ENCODE data around the gene FHAD1.
A peak's percentile ranks its signal among the peaks of the same experiment; 100 is the strongest.

FHAD1 gene

DNA sequence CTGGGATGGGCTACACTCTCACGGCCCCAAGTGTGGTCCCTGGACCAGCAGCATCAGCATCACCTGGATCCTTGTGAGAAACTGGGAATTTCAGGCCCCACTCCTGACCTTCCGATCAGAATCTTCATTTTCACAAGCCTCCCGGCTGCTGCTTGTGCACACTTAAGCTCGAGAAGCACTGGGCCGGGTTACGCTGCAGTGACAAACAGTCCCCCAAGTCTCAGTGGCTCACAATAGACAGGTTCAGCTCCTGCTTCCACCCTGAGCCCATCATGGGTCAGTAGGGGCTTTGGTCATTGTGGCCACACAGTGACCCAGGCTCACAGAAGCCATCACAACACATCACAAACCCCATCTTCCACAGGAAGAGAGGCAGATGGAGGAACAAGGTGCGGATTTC is 63.5 kb downstream of the FHAD1 start:
- no peak for DNase-seq

GRCh38 chr1:15311122-15311822 is 64.2 kb downstream of the FHAD1 start:
- DNase-seq, result no peak

DNA sequence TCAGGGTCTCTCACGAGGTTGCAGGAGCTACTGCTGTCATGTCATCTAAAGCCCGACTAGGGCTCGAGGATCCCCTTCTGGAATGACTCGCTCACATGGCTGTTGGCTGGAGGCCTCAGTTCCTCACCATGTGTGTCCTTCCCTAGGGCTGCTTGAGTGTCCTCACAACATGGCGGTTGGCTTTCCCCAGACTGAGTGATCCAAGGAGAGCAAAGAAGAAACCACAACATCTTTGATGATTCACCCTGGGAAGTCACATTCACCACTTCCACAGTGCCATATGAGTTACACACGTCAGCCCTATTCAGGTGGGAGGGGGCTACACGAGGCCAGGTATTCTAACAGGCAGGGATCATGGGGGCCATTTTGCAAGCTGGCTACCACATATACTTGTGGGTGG is 64.9 kb downstream of the FHAD1 start:
- no peak for DNase-seq

DNA sequence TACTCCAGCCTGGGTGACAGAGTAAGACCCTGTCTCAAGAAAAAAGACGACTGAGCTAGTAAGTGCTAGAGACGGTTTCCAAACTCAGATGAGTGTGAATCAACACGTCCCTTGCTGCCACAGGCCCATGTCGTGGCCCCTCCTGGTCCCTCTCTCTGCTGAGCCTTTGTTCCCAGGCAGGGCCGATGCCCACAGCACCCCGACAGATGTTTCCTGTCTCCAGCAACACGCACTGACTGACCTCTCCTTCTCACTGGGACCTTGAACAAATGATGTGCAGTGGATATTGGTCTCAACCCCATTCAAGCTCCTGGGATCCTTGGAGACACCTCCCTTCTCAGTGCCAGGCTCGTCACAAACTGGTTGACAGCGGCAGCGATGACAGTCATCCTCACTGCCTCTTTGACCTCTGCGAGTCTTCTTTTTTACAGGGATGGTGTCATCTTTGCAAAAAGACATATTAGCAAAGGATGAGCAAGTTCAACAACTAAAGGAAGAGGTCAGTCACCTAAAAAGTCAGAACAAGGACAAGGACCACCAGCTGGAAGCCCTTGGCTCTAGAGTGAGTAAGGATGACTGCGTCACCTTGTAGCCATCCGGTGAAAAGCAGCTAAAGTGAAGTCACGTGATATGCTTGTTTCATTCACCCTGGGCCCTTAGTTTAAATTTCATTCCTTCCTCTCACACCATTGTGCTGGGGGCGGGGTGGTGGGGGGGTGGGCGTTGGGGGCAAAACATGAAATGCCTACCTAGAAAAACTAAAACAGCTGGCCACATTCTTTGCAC is 65.8 kb downstream of the FHAD1 start:
- no peak for DNase-seq

DNA sequence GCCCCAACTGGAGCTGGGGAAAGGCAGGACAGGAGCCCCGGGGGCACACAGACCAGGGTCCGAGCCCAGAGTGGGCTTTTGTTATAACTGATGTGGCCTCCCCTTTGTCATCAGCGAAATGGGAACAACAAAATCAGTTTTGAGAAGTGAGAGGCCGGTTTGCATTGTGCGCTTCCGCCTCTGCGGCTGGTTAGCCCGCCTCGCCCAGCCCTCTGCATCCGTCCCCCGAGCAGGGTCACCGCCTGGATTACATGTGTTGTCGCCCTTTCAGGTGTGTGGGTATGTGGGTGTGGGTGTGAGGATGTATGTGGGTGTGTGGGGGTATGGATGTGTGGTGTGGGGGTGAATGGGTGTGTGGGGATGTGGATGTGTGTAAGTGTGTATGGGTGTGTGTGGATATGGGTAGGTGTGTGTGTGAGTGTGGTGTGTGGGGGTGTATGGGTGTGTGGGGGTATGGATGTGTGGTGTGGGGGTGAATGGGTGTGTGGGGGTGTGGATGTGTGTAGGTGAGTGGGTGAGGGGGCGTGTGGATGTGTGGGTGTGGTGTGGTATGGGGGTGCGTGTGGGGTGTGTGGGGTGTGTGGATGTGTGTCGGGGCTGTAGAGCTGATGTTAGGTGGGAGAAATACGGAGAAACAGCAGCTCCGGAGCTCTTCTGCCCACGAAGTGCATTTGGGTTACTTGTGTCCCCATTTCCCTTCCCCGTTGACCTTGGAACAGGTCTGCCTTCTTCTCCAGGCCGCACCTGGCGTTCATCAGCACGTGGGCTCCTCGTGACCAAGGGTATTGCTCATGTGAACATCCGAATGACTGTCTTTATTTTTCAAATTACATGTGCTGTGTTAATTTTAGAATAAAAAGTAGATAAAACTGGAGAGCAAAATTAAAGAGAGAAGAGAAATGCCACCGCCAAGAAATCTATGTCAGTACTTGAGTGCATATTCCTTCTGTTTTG is 67.6 kb downstream of the FHAD1 start:
- no peak for DNase-seq

GRCh38 chr1:15315815-15316214 is 68.8 kb downstream of the FHAD1 start:
- DNase-seq, result no peak

DNA sequence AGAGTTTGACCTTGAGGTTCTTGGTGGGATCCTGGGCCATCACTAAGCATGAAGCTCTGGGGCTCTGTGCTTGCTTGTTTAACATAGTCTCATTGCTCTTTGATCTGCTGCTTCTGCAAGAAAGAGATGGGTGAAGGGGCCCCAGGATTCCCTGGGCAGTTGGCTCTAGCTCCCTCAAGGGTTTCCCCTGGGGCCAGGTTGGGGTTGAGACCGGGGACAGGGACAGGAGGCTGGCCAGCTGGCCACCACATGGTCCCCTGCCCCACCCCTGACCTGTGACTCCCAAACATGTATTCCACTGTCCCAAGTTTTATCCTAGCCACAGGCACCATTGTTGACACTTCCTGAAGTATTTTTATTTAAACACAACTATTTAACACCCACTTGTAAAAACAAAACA is 69.5 kb downstream of the FHAD1 start:
- no peak for DNase-seq

- DNase-seq, result no peak
Measured at GRCh38 chr1:15320267-15320666, 73.2 kb downstream of the FHAD1 start.

DNA sequence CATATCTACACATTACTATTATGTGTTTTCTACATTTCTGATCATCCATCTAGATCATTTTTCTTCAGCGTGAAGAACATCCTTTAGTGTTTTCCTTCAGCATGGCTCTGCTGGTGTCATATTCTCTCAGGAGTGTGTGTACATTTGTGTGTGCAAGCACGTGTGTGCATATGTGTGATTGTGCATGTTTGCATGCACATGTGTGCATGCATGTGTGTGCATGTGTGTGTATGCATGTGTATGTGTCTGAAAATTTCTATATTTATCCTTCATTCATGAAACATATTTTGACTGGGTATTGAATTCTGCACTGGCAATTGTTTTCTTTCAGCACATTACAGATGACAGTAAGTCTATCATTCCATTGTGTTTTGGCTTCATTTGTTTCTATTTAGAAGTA is 74.6 kb downstream of the FHAD1 start:
- DNase-seq, result no peak

DNA sequence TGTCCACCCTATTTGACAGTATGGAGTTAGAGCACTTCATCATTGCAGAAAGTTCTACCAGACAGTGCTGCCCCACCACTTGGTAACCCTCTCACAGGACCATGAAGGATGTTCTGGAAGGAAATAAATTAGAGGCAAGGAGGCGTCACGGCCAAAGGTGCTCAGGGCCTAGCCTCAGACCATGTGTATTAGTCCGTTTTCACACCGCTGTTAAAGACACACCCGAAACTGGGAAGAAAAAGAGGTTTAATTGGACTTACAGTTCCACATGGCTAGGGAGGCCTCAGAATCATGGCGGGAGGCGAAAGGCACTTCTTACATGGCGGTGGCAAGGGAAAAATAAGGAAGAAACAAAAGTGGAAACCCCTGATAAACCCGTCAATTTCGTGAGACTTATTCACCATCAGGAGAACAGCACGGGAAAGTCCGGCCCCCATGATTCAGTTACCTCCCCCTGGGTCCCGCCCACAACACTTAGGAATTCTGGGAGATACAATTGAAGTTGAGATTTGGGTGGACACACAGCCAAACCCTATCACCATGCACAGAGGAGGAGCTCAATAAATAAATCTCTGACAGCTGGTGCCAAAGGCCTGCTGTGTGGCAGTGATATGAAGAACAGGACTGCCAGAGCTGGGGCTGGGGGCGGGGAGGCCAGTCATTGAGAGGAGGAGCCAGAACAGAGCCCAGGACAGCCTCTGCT is 75.8 kb downstream of the FHAD1 start:
- no peak for DNase-seq

DNA sequence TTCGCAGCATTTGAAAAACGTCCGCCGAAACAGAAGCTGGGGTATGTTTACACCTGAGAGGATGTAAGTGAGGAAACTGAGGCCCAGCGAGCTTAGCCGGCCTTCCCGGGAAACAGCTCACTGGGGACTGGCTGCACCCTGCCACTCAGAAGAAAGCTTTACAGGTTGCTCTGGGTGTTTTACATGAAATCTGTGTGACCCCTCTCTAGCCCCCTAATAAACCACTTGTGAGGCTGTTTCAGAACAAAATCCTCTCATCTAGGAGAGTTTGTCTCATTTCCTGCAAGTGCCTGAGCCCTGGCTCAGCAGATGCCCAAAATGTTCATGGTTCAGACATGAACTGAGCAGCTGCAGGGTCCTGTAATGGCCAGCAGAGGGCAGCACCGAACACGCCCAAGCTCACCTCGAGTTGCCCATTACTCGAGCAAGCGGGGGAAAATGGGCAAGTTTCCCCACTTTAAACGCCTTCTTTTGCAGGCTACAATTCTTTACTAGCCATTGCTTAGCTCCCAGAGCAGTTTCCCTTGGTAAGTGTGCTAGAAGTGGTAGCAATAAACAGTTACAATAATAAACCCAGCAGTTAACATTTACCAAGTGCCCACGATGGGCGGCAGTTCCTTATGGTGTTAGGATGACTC is 76.4 kb downstream of the FHAD1 start:
- peak; percentile 62 for DNase-seq

GRCh38 chr1:15323989-15324868 is 77.2 kb downstream of the FHAD1 start:
- no peak for DNase-seq

- no peak for DNase-seq
Measured at GRCh38 chr1:15324869-15325335, 77.9 kb downstream of the FHAD1 start.

- no peak for DNase-seq
Measured at GRCh38 chr1:15325375-15326085, 78.5 kb downstream of the FHAD1 start.

DNA sequence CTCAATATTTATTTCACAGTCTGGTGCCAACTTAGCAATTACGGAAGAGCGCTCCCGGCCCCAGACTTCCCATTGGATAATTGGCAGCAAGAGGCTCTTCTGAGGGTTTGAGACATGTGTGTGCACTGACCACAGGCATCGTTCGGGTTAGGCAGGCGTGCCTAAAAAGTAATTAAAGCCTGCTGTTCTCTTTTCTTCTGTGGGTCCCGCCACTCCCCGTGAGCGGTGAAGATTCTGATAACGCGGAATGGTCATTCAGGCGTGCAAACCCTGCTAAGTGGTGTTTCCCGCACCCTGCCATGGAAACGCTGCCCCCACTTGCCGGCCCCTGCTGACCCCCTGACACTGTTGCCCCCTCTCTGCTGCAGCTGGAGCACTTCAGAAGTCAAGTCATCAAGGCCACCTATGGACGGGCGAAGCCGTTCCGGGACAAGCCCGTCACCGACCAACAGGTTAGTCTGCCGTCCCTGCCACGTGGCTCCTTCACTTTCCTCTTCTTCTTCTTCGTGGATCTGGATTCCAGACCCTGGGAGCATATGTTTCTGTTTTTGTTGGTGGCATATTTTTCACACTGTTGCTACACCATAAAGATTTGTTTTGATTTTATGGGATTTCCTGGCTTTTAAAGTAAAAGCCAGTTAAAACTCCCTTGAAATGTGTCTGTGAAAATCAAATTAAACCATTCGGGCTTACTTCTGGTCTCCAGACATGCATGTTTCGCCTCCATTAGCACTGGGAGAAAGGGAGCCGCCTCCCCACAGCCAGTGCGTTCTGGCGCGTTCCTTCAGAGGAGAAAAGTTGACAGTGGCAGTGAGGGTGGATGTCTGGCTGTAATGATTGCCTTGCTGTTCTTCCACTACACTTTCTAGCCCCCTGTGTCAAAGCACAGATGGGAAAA is 79.9 kb downstream of the FHAD1 start:
- peak; percentile 83 for DNase-seq

DNA sequence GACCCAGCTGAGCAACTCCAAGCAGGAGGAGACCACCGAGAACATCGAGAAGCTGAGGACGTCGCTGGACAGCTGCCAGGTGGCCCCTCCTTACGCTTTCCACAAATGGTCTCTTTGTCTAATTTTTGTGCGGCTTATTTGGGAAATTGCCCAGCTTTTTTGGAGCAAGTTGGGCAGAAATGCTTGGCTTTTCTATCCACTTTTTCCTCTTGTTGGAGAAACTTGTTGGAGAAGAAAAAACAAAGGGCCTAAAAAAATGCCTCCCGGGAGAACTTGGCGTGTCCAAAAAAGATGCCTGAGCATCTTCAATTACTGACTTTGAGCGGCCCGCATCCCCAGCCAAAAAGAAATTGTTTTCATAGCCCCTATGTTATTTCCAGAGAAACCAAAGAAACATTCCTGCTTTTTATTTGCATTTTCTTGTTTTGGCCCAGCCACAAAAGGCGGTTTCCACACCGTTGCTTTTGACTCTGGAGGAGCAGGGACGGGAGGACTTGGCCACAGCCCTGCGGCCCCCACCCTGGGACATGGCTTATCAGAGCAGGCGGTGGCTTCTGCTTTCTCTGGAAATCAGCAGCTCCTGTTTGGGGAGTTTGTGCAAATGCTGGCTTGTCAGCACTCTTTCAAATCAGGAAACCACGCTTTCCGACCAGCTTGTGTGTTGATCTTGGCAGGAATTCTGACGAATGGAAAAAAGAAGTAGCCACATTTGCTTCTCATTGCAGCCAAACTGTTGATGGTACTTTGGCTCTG is 81.5 kb downstream of the FHAD1 start:
- no peak for DNase-seq

- no peak for DNase-seq
Measured at GRCh38 chr1:15329104-15329820, 82.2 kb downstream of the FHAD1 start.

- no peak for DNase-seq
Measured at GRCh38 chr1:15330028-15330427, 83.0 kb downstream of the FHAD1 start.
